Fibroblast of pulmonary artery (primary cell): ENCODE measurements around the gene TRIM49D2.
"Not testable (repeated sequence)": the region's sequence is repeated elsewhere in the genome, so short reads cannot be mapped to it uniquely, and the experiment has no call there.

Experiments used
- DNase-seq: peaks from one replicate; pipeline ENCODE4 v3.0.0-alpha.2; 2010; ENCODE audit warnings: low read depth
- H3K4me3 ChIP-seq: replicated peaks from 2 replicates; pipeline ENCODE4 v1.5.1; 2011; ENCODE audit warnings: low read depth, mild to moderate bottlenecking, control low read depth, low read length, moderate library complexity
- TF ChIP-seq, protein P1 (sequence below): IDR thresholded peaks from 2 replicates; pipeline ENCODE4 v1.5.1; 2011; ENCODE audit warnings: mild to moderate bottlenecking, control low read depth, low read length, inconsistent platforms; ENCODE audit errors: missing control alignments

TRIM49D2 gene, protein sequence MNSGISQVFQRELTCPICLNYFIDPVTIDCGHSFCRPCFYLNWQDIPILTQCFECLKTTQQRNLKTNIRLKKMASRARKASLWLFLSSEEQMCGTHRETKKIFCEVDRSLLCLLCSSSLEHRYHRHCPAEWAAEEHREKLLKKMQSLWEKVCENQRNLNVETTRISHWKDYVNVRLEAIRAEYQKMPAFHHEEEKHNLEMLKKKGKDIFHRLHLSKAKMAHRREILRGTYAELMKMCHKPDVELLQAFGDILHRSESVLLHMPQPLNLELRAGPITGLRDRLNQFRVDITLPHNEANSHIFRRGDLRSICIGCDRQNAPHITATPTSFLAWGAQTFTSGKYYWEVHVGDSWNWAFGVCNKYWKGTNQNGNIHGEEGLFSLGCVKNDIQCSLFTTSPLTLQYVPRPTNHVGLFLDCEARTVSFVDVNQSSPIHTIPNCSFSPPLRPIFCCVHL

GRCh38 chr11:89923764-89924163, at the start of gene TRIM49D2:
TRIM49D2 (plus strand) TSS chr11:89924064; CDS start chr11:89926762, 2,698 bp downstream.
- not testable (repeated sequence) for DNase-seq

GRCh38 chr11:89877511-89877910, 46.4 kb upstream of the TRIM49D2 start:
- not testable (repeated sequence) for DNase-seq

More at GRCh38 chr11:89923764-89924163, at the start of gene TRIM49D2:
- not testable (repeated sequence) for H3K4me3 ChIP-seq

GRCh38 chr11:89893245-89893644, 30.6 kb upstream of the TRIM49D2 start:
- H3K4me3 ChIP-seq, DNase-seq: not testable (repeated sequence)

More at GRCh38 chr11:89877511-89877910, 46.4 kb upstream of the TRIM49D2 start:
- H3K4me3 ChIP-seq, result not testable (repeated sequence)

DNA sequence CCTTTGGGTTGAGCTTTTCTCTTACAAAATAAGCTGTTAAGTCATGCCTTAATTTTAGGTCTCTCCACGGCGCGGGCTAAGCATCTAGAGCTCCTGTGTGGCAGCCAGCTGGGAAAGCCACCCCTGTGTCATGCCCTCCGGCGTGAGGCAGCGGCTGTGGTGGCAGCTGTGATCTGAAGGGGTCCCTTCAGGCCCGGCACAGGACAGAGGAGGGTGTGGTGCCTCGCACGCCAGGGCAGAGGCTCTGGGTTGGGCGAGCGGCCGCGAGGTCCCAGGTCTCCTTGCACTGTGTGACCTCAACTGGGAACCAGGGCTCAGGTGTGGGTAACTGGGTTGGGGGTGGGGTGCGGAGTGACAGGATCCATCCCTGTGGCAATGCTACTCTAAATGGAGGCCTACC, 23.1 kb upstream of the TRIM49D2 start:
- H3K4me3 ChIP-seq, DNase-seq: not testable (repeated sequence)

- no peak within 1 kb of the TSS for H3K4me3 ChIP-seq
- TF ChIP-seq, protein P1, sequence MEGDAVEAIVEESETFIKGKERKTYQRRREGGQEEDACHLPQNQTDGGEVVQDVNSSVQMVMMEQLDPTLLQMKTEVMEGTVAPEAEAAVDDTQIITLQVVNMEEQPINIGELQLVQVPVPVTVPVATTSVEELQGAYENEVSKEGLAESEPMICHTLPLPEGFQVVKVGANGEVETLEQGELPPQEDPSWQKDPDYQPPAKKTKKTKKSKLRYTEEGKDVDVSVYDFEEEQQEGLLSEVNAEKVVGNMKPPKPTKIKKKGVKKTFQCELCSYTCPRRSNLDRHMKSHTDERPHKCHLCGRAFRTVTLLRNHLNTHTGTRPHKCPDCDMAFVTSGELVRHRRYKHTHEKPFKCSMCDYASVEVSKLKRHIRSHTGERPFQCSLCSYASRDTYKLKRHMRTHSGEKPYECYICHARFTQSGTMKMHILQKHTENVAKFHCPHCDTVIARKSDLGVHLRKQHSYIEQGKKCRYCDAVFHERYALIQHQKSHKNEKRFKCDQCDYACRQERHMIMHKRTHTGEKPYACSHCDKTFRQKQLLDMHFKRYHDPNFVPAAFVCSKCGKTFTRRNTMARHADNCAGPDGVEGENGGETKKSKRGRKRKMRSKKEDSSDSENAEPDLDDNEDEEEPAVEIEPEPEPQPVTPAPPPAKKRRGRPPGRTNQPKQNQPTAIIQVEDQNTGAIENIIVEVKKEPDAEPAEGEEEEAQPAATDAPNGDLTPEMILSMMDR, result no peak
- no peak for DNase-seq
These were observed 1.6 kb upstream of the TRIM49D2 start, which contains the start of gene TRIM49D1 for GRCh38 chr11:89922195-89922660. TRIM49D1 (minus strand) TSS chr11:89922245; CDS start chr11:89917710, 4,535 bp downstream.

GRCh38 chr11:89960833-89961232, 37.0 kb downstream of the TRIM49D2 start:
- H3K4me3 ChIP-seq, DNase-seq: not testable (repeated sequence)

- H3K4me3 ChIP-seq, result not testable (repeated sequence)
These were observed 41.9 kb downstream of the TRIM49D2 start, which contains the start of gene TRIM64 for GRCh38 chr11:89965737-89966136. TRIM64 (plus strand) TSS chr11:89966037; CDS start chr11:89968504, 2,467 bp downstream.

More at GRCh38 chr11:89965737-89966136, 41.9 kb downstream of the TRIM49D2 start, which contains the start of gene TRIM64:
- not testable (repeated sequence) for DNase-seq
